Stimulated activated CD8-positive, alpha-beta memory T cell treated with anti-CD3 and anti-CD28 coated beads, Interleukin-4, amount 100 ng/mL, for 4 hours (primary cell): ENCODE measurements around the gene SAP30L.

ENCODE experiments used
- DNase-seq, 2 donors: peaks; one replicate each; pipeline ENCODE4 v3.0.0-alpha.2; 2020; ENCODE audit warnings: low read depth in 2 of 2, low spot score in 1 of 2

The SAP30L gene, protein sequence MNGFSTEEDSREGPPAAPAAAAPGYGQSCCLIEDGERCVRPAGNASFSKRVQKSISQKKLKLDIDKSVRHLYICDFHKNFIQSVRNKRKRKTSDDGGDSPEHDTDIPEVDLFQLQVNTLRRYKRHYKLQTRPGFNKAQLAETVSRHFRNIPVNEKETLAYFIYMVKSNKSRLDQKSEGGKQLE

GRCh38 chr5:154445422-154446194 is at the start of gene SAP30L:
Gene SAP30L, plus strand, starts transcription at chr5:154445997. Its CDS starts 608 bp downstream, at chr5:154446605.
- DNase-seq, result peak; percentile 84 to 87

- no peak for DNase-seq
Observed at GRCh38 chr5:154396128-154396527, 49.7 kb upstream of the SAP30L start.

GRCh38 chr5:154397652-154398406 is 48.0 kb upstream of the SAP30L start:
- no peak for DNase-seq

DNA sequence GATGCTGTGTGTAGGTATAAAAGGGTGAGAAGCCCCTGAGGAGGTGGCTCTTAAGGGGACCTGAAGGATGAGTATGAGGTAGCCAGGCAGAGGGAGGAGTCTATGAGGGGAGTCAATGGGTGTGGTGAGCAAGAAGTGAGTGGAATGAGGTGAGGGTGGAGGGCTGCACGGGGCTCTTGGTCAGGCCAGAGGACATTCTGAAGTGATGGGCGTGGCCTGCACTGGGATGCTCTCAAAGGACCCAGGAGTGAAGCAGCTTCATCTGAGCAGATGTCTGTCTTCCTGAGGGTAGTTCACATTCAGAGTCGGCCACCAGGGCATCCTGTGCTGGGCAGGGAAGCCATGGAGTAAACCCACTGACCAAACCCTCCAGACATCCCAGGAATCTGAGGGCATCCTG is 45.1 kb upstream of the SAP30L start:
- no peak for DNase-seq

DNA sequence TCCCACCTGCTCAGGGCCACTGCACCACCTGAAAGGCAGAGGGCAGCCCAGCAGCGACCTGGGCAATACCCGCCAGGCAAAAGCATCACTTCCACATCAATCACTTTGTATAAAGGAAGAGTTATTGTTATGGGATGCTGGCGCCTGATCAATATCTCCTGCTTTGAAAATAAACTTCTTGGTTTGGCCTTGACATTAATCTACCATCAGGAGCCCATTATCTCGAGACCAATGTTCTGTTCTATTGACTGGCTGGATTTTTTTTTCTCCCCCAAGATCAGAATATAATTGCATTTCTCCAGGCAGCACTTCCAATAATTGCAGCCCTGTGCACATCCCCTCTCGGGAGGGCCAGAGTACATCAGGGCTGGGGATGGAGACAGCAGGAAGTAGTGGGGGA is 44.4 kb upstream of the SAP30L start:
- no peak for DNase-seq

DNA sequence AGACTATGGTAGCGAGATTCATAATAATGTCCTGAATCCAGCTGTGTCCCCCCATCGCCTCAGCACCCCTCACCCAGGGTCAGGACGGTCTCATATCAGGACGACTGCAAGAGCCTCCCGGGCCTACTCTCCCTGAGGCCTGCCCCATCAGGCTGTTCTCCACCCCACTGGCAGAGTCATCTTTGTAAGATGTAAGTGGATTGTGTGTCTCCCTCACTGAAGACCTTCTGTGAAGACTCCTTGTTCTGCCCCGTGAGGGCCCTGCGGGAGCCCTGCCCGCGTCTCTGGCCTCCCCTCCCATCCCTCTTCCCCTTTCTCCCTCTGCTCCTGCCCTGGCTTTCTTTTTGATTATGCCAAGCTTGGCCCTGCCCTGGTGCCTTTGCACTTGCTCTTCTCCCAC is 43.9 kb upstream of the SAP30L start:
- no peak for DNase-seq

DNA sequence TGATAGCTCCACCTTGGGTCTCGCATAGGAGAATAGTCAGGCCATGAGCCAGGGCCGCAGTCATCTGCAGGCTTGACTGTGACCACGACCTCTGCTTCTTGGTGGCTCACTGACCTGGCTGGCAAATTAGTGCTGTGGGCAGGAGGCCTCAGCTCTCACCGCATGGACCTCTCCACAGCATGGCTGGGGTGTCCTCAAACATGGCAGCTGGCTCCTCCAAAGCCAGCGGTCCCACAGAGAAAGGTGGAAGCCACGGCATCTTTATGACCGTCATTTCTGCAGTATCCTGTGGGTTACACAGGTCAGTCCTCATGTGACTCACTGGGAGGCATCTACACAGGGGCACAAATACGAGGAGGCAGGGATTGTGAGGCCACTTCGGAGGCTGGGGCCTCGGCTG is 43.2 kb upstream of the SAP30L start:
- no peak for DNase-seq

- no peak for DNase-seq
Observed at GRCh38 chr5:154403234-154403633, 42.6 kb upstream of the SAP30L start.

DNA sequence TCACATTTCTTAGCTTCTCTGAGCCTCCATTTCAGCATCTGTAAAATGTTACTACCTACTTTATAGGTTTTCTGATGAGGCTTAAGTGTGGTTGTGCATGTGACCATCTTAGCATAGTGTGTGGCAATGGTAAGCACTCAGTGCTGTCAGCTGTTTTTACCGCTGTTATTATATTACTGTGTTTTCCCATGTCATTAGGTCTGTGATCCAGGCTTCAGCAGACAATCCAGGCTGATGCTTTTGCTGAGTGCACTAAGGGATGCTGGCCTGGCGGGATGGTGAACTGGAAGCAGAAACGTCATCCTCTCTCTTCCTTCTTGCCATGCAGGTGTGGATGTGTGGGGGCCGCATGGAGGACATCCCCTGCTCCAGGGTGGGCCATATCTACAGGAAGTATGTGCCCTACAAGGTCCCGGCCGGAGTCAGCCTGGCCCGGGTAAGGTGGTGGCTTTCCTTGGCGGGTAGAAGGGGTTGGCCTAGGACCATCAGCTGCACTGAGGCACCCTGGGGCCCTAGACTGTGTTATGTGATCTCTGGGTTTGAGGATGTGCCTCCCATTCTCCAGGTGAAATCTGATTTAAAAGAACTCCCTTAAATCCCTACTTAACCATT is 41.9 kb upstream of the SAP30L start:
- DNase-seq, result no peak

GRCh38 chr5:154405078-154405792 is 40.6 kb upstream of the SAP30L start:
- DNase-seq, result peak; percentile 32 to 38

DNA sequence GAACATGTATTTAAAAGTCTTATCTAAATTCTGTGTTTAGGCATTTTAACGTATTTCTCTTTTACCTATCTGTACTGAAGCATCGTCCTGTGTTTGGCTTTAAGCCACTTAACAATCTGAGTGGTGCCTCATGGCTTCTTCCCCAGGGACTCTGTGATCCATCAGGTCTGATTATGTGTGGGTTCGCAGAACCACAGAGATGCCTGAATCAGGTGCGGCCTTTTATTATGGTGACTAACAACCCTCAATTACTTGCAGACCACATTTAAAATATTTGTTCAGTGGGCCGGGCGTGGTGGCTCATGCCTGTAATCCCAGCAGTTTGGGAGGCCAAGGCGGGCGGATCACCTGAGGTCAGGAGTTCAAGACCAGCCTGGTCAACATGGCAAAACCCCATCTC is 39.6 kb upstream of the SAP30L start:
- no peak for DNase-seq

- no peak for DNase-seq
Observed at GRCh38 chr5:154406826-154407225, 39.0 kb upstream of the SAP30L start.

- no peak for DNase-seq
Observed at GRCh38 chr5:154408811-154409210, 37.0 kb upstream of the SAP30L start.

DNA sequence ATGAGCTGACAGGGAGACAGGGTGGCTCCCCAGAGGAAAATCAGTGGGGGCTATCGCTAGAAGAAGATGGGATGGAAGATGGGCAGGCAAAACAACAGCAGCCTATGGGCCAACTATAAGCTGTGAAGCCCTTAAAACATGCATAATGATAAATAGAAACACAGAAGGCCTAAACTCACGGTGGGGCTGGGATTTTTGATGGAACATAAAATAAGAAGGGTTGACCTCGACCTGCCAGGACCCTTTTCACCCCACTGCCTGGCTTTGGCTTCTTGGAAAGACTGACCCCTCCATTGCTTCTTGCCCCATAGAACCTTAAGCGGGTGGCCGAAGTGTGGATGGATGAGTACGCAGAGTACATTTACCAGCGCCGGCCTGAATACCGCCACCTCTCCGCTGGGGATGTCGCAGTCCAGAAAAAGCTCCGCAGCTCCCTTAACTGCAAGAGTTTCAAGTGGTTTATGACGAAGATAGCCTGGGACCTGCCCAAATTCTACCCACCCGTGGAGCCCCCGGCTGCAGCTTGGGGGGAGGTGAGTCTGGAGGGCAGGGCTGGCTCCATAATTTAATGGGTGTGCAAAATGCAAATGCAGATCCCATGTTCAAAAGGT is 36.5 kb upstream of the SAP30L start:
- DNase-seq, result no peak

DNA sequence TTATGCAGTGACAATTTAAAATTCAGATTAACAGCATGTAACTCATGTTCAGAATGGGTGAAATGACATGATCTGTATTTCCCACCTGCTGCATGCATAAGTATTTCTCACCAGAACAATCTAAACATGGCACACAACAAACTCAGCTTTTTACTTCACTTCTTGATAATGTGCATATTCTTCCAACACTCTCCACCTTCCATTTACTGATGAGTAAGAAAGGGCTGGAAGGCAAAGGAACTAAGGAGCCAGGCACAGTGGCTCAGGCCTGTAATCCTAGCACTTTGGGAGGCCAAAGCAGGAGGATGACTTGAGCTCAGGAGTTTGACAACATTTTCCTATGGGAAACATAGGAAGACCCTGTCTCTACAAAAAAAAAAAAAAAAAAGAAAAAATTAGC is 35.8 kb upstream of the SAP30L start:
- DNase-seq, result no peak

GRCh38 chr5:154410786-154411185 is 35.0 kb upstream of the SAP30L start:
- DNase-seq, result no peak

GRCh38 chr5:154411338-154411737 is 34.5 kb upstream of the SAP30L start:
- no peak for DNase-seq

- DNase-seq, result no peak
Observed at GRCh38 chr5:154412316-154412715, 33.5 kb upstream of the SAP30L start.

GRCh38 chr5:154412925-154413324 is 32.9 kb upstream of the SAP30L start:
- no peak for DNase-seq

GRCh38 chr5:154415114-154415513 is 30.7 kb upstream of the SAP30L start:
- no peak for DNase-seq

GRCh38 chr5:154418344-154418820 is 27.4 kb upstream of the SAP30L start:
- no peak for DNase-seq
